Measurements from ENCODE around the gene CAVIN4. TPM values are rescaled to one million over a fixed set of nuclear protein-coding genes. Genes with fewer than 3 reads are reported as not detected.

CAVIN4 gene
- total and polyA plus RNA-seq, 2 donors (not counting 1 experiment from before 2014, with no cell fraction given), result 0.50 to 1.5 TPM

- no peaks in the 10 kb centered on the region for H3K27me3 ChIP-seq (ENCODE audit: control insufficient read depth, insufficient read depth, low read length)
- no peak overlapping the region for H3K27ac ChIP-seq (ENCODE audit: insufficient read depth, low read length)
- H2AFZ ChIP-seq (ENCODE audit: low read length), result no peak overlapping the region
- H3K9ac ChIP-seq (ENCODE audit: insufficient read depth, low read length), result no peak overlapping the region
- H3K4me1 ChIP-seq (ENCODE audit: control insufficient read depth, extremely low read depth, insufficient read depth, low read length), result no peaks in the 10 kb centered on the region
- no peak overlapping the region for H3K4me3 ChIP-seq (replicated peaks in 1 of 4; ENCODE audit: control extremely low read depth in 1 of 4, insufficient read depth in 1 of 4, low read depth in 3 of 4, low read length in 4 of 4)
- no peaks in the 10 kb centered on the region for H3K9me3 ChIP-seq (ENCODE audit: control insufficient read depth, insufficient read depth, low read depth, low read length)
- H4K20me1 ChIP-seq (ENCODE audit: control insufficient read depth, extremely low read depth, insufficient read depth, low read length), result no peaks in the 10 kb centered on the region
- no peaks in the 10 kb centered on the region for H3K36me3 ChIP-seq (ENCODE audit: control insufficient read depth, insufficient read depth, low read length)
- H3K79me2 ChIP-seq (ENCODE audit: control insufficient read depth, insufficient read depth, low read length), result no peaks in the 10 kb centered on the region
- H3K4me2 ChIP-seq (ENCODE audit: extremely low read depth, insufficient read depth, low read length), result no peak overlapping the region
- TF ChIP-seq EZH2 (IDR thresholded peaks at IDR 0.05; ENCODE audit: low read length, missing control alignments) (no peak), CTCF (conservative IDR thresholded peaks at IDR 0.05 in 1 of 2, IDR thresholded peaks at IDR 0.05 in 1 of 2; ENCODE audit: low read depth in 1 of 2, low read length in 2 of 2) (no peak)
- DNase-seq (ENCODE audit: low read depth in 2 of 2), result no peak
These were observed 41.8 kb downstream of the CAVIN4 start for GRCh38 chr9:100619665-100620064.

GRCh38 chr9:100623969-100624368, 46.1 kb downstream of the CAVIN4 start:
- Histone ChIP-seq H2AFZ (ENCODE audit: low read length) (no peak overlapping the region), H3K4me1 (ENCODE audit: control insufficient read depth, extremely low read depth, insufficient read depth, low read length) (no peaks in the 10 kb centered on the region), H3K9ac (ENCODE audit: insufficient read depth, low read length) (no peak overlapping the region), H3K79me2 (ENCODE audit: control insufficient read depth, insufficient read depth, low read length) (no peaks in the 10 kb centered on the region), H3K27me3 (ENCODE audit: control insufficient read depth, insufficient read depth, low read length) (no peaks in the 10 kb centered on the region), H3K4me2 (ENCODE audit: extremely low read depth, insufficient read depth, low read length) (no peak overlapping the region), H4K20me1 (ENCODE audit: control insufficient read depth, extremely low read depth, insufficient read depth, low read length) (no peaks in the 10 kb centered on the region), H3K9me3 (ENCODE audit: control insufficient read depth, insufficient read depth, low read depth, low read length) (no peaks in the 10 kb centered on the region), H3K4me3 (replicated peaks in 1 of 4; ENCODE audit: control extremely low read depth in 1 of 4, insufficient read depth in 1 of 4, low read depth in 3 of 4, low read length in 4 of 4) (no peak overlapping the region), H3K27ac (ENCODE audit: insufficient read depth, low read length) (no peak overlapping the region), H3K36me3 (ENCODE audit: control insufficient read depth, insufficient read depth, low read length) (no peaks in the 10 kb centered on the region)
- TF ChIP-seq CTCF (conservative IDR thresholded peaks at IDR 0.05 in 1 of 2, IDR thresholded peaks at IDR 0.05 in 1 of 2; ENCODE audit: low read depth in 1 of 2, low read length in 2 of 2) (no peak), EZH2 (IDR thresholded peaks at IDR 0.05; ENCODE audit: low read length, missing control alignments) (no peak)
- no peak for DNase-seq (ENCODE audit: low read depth in 2 of 2)

- no peak overlapping the region for H3K4me2 ChIP-seq (ENCODE audit: extremely low read depth, insufficient read depth, low read length)
- no peaks in the 10 kb centered on the region for H3K79me2 ChIP-seq (ENCODE audit: control insufficient read depth, insufficient read depth, low read length)
- H4K20me1 ChIP-seq (ENCODE audit: control insufficient read depth, extremely low read depth, insufficient read depth, low read length), result no peaks in the 10 kb centered on the region
- TF ChIP-seq EZH2 (IDR thresholded peaks at IDR 0.05; ENCODE audit: low read length, missing control alignments) (no peak), CTCF (conservative IDR thresholded peaks at IDR 0.05 in 1 of 2, IDR thresholded peaks at IDR 0.05 in 1 of 2; ENCODE audit: low read depth in 1 of 2, low read length in 2 of 2) (no peak)
- no peak for DNase-seq (ENCODE audit: low read depth in 2 of 2)
- no peaks in the 10 kb centered on the region for H3K9me3 ChIP-seq (ENCODE audit: control insufficient read depth, insufficient read depth, low read depth, low read length)
- H3K4me1 ChIP-seq (ENCODE audit: control insufficient read depth, extremely low read depth, insufficient read depth, low read length), result no peaks in the 10 kb centered on the region
- H3K4me3 ChIP-seq (replicated peaks in 1 of 4; ENCODE audit: control extremely low read depth in 1 of 4, insufficient read depth in 1 of 4, low read depth in 3 of 4, low read length in 4 of 4), result no peak overlapping the region
- H3K27ac ChIP-seq (ENCODE audit: insufficient read depth, low read length), result no peak overlapping the region
- H3K9ac ChIP-seq (ENCODE audit: insufficient read depth, low read length), result no peak overlapping the region
- H3K27me3 ChIP-seq (ENCODE audit: control insufficient read depth, insufficient read depth, low read length), result no peaks in the 10 kb centered on the region
- no peak overlapping the region for H2AFZ ChIP-seq (ENCODE audit: low read length)
- H3K36me3 ChIP-seq (ENCODE audit: control insufficient read depth, insufficient read depth, low read length), result no peaks in the 10 kb centered on the region
These were observed 49.1 kb downstream of the CAVIN4 start for GRCh38 chr9:100626949-100627348.

All from fibroblast of lung (primary cell).